ENCODE data around the gene SHPK.
"Not testable (repeated sequence)": the region's sequence is repeated elsewhere in the genome, so short reads cannot be mapped to it uniquely, and the experiment has no call there.

SHPK gene

GRCh38 chr17:3585826-3586225 lies 50.2 kb downstream of the SHPK start:
- DNase-seq: no peak

DNA sequence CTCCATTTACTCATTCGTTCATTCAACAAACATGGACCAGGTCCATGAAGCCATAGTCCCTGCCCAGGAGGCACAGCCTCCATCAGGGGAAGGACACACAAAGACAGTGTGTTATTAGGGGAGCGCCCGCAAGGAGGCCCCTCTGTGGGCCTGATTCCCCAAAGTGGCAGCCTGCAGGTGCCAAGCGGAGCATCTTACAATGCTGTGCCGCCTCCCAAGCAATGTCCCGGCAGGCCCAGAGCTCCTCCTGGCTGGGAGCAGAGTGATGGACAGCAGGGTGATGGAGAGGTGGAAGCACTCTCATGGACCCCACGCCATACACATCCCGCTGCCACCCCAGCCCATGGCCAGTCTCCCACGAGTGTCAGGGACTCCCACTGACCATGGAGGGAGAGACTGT lies 52.6 kb downstream of the SHPK start:
- DNase-seq: no peak

DNA sequence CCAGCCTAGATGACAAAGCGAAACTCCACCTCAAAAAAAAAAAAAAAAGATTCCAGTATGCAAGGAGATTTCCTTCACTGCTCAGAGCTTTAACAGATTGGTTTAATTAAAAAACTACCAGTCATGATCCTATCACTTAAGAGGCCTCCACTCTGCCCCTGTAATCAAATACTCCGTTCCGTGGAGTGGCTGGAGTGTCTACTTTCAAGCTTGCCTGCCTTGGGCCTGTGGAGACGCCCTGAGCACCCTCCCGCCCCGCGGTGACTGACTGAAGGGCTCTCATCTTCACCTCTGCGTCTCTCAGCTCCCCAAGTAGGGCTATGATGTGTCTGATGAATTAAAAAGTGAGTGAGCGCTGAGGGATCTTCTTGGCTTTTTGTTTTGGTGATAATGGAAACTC lies 53.1 kb downstream of the SHPK start:
- DNase-seq: no peak

GRCh38 chr17:3578667-3579066 lies 57.4 kb downstream of the SHPK start:
- not testable (repeated sequence) for DNase-seq

GRCh38 chr17:3576970-3577369 lies 59.1 kb downstream of the SHPK start:
- DNase-seq: no peak

DNA sequence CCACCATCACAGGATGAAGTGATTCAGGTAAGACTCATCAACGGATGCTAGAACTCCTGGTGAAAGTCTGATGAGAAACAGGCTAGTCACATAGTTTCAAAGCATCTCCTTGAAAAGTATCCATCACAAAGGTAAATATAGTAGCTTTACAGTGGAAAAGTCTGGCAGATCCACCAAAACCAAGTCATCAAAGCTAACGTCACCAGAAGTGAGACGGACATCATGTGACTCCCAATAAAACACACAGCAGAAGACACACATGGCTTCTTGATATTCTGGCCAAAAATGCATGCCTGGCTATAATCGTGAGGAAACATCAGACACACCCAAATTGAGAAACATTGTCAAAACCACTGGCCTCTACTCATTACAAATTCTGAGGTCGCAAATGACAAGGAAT lies 60.5 kb downstream of the SHPK start:
- no peak for DNase-seq

GRCh38 chr17:3574231-3574630 lies 61.8 kb downstream of the SHPK start:
- DNase-seq: no peak

DNA sequence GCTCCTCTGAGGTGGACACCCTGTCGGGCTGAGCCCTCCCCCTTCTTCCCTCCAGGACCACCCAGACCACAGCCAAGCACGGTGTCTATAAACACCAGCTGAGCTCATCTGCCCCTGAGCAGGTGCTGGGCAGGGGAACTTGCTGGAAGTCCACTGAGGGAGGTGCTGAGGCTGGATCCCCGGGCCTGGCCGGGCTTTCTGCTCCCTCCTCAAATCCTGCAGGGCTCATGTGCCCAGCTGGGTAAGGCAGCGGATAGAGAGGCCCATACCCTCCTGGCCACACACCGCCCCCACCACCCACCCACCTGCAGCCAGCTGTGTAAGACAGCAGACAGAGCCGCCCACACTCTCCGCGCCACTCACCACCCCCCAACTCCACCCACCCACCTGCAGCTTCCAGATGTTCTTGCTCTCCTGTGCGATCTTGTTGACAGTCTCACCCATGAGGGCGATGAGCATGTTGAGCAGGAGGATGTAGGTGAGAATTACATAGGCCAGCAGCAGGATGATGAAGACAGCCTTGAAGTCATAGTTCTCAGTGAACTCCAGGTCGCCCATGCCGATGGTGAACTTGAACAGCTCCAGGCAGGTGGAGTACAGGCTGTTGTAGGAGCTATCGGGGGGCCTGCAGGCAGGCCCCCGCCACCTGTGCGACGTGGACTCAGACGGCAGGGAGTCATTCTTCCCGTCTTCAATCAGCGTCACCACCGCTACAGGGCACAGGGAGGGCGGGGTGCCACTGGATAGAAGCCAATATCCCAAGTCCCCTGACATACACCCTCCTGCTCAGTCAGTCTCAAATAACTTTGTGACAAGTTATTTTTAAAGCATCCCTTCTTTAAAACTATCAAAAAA lies 62.6 kb downstream of the SHPK start:
- no peak for DNase-seq

- DNase-seq: no peak
Measured at GRCh38 chr17:3572231-3572630, 63.8 kb downstream of the SHPK start.

- peak in 1 of 2 experiments; percentile 8 for DNase-seq
Measured at GRCh38 chr17:3571043-3571900, 64.8 kb downstream of the SHPK start.

- no peak for DNase-seq
Measured at GRCh38 chr17:3569534-3570137, 66.4 kb downstream of the SHPK start.

- DNase-seq: no peak
Measured at GRCh38 chr17:3566551-3566950, 69.5 kb downstream of the SHPK start.

DNA sequence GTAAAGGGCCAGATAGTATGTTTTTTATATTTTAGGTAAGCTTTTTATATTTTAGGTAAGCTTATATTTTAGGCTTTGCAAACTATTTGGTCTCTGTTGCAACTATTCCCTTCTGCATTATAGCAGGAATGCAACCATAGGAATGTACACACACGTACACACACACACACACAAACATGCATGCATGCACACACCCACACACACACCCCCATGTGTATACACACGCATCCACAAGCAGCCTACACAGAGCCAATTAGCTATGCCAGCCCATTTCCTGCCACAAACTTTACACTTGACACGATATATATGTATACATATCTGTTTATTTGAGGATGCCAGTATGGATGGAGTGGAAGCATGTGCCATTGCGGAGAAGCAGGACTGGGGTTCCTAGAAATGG lies 70.9 kb downstream of the SHPK start:
- DNase-seq: no peak

- DNase-seq: not testable (repeated sequence)
Measured at GRCh38 chr17:3564241-3564640, 71.8 kb downstream of the SHPK start.

DNA sequence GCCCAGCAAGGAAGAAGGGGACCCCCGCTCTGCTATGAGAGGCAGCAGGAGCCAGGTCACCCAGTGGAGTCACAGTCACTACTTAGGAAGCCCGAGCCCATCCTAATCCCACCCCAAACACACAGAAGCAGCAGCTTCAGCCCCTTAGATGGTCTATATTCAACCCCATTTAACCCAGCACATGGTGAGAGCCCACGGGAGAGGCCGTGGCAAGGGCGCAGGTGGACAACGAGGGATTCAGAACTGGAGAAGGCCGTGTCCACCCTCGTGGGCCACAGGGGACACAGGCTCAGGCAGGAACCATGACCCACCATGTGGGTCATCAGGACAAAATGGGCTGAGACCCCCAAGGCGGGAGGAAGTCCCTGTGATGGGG lies 76.8 kb downstream of the SHPK start:
- no peak for DNase-seq

DNA sequence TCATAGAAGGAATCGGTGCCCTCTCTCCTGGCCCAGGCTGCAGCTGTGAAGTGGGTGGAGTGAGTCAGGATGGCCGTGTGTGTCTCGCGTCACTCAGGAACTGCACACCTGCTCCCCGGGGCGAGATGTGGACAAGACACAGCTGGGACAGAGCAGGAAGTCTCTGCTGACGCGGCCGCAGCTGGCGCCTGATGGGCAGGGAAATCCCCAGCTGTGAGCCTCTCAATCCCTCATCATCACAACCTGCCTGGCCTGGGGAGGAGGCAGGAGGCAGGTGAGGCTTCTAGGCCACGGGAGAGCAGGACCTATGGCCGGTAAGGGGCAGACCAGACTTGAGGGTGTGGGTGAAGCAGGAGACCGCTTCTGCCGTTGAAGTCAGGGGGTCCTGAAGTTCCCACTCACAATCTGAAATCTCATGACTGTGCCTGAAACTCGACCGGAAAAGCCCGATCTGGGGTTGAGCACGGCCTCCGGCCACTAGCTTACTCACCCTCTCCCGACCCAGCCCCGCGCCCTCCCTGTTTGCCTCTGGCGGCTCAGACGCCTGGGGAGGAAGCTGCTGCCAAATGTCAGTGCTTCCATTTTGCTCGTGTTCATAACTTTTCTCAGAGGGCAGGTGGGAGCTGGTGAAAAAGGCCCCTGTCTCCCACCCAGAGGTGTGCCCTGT lies 77.3 kb downstream of the SHPK start:
- no peak for DNase-seq
